GM19397 (cell line): Measurements from ENCODE around the gene ODF4.
"Not testable (repeated sequence)": the region's sequence is repeated elsewhere in the genome, so short reads cannot be mapped to it uniquely, and the experiment has no call there.

Source experiments
- ATAC-seq: cut with Tn5 transposase; IDR thresholded peaks from one replicate; pipeline ENCODE4 v1.9.1; 2021; ENCODE audit warnings: mild to moderate bottlenecking, moderate library complexity; ENCODE audit not compliant: unreplicated experiment

Gene ODF4

GRCh38 chr17:8392674-8393469 is 53.2 kb downstream of the ODF4 start:
- no peak for ATAC-seq

GRCh38 chr17:8393470-8394231 is 54.0 kb downstream of the ODF4 start:
- ATAC-seq = no peak

GRCh38 chr17:8394497-8394896 is 54.9 kb downstream of the ODF4 start:
- not testable (repeated sequence) for ATAC-seq
